Bronchial epithelial cell (primary cell): ENCODE data around the gene RAPGEF2. TPM values are rescaled to one million over a fixed set of nuclear protein-coding genes. Genes with fewer than 3 reads are reported as not detected.

Source experiments
- DNase-seq: peaks from one replicate; pipeline ENCODE4 v3.0.0-alpha.2; 2010; ENCODE audit warnings: low read depth
- FAIRE-seq: peaks from 2 replicates; lab custom pipeline; 2011; peaks lifted over from hg19 to GRCh38; lab: Jason Lieb, UNC
- H3K27me3 ChIP-seq: 2 replicates; pipeline ENCODE4 v1.5.1; 2011; ENCODE audit warnings: low read length; ENCODE audit not compliant: control insufficient read depth, insufficient read depth
- H3K36me3 ChIP-seq: 2 replicates; pipeline ENCODE4 v1.5.1; 2011; ENCODE audit warnings: low read length; ENCODE audit not compliant: control insufficient read depth, insufficient read depth
- H3K4me3 ChIP-seq: 2 replicates; pipeline ENCODE4 v1.5.1; 2011; ENCODE audit warnings: mild to moderate bottlenecking, low read depth, low read length, control low read depth
- total RNA-seq: library from RNA; depleted of rRNA; stranded (reverse); fragments of >200 nt; gene quantifications from 2 replicates; pipeline ENCODE4 v1.2.1, GENCODE V29; 2014
- TF ChIP-seq, protein P1 (sequence below): IDR thresholded peaks from 2 replicates; pipeline ENCODE4 v1.5.1; 2011; ENCODE audit warnings: mild to moderate bottlenecking, moderate library complexity, low read length, control low read depth, inconsistent platforms; ENCODE audit not compliant: insufficient read depth, severe bottlenecking

Gene RAPGEF2
- total RNA-seq, 1 donor from 2014 or later: 37.6 TPM

- no peaks in the 10 kb centered on the region for H3K36me3 ChIP-seq
- TF ChIP-seq, protein P1, sequence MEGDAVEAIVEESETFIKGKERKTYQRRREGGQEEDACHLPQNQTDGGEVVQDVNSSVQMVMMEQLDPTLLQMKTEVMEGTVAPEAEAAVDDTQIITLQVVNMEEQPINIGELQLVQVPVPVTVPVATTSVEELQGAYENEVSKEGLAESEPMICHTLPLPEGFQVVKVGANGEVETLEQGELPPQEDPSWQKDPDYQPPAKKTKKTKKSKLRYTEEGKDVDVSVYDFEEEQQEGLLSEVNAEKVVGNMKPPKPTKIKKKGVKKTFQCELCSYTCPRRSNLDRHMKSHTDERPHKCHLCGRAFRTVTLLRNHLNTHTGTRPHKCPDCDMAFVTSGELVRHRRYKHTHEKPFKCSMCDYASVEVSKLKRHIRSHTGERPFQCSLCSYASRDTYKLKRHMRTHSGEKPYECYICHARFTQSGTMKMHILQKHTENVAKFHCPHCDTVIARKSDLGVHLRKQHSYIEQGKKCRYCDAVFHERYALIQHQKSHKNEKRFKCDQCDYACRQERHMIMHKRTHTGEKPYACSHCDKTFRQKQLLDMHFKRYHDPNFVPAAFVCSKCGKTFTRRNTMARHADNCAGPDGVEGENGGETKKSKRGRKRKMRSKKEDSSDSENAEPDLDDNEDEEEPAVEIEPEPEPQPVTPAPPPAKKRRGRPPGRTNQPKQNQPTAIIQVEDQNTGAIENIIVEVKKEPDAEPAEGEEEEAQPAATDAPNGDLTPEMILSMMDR: no peak
- DNase-seq (no peak), FAIRE-seq (no peak)
- no peak overlapping the region for H3K4me3 ChIP-seq
- H3K27me3 ChIP-seq: no peaks in the 10 kb centered on the region
Observed at GRCh38 chr4:159273141-159273438, 170.2 kb downstream of the RAPGEF2 start.

DNA sequence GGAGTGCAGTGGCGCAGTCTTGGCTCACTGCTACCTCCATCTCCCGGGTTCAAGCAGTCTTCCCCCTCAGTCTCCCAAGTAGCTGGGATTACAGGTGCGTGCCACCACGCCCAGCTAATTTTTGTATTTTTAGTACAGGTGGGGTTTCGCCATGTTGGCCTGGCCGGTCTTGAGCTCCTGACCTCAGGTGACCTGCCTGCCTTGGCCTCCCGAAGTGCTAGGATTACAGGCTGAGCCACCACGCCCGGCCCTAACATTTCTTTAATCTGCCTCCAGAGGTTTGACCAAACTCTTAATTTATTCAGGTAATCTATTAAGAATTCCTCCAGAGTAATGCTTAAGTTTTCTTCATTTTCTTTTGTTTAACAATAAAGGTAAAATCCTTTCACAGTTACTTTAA is 171.0 kb downstream of the RAPGEF2 start:
- Histone ChIP-seq H3K4me3 (no peak overlapping the region), H3K27me3 (no peaks in the 10 kb centered on the region), H3K36me3 (no peaks in the 10 kb centered on the region)
- TF ChIP-seq, protein P1: no peak
- no peak for DNase-seq
- FAIRE-seq: no peak

- Histone ChIP-seq H3K36me3 (no peaks in the 10 kb centered on the region), H3K27me3 (no peaks in the 10 kb centered on the region), H3K4me3 (no peak overlapping the region)
- no peak for DNase-seq
- TF ChIP-seq, protein P1: no peak
- FAIRE-seq: no peak
Observed at GRCh38 chr4:159278399-159278798, 175.5 kb downstream of the RAPGEF2 start.

DNA sequence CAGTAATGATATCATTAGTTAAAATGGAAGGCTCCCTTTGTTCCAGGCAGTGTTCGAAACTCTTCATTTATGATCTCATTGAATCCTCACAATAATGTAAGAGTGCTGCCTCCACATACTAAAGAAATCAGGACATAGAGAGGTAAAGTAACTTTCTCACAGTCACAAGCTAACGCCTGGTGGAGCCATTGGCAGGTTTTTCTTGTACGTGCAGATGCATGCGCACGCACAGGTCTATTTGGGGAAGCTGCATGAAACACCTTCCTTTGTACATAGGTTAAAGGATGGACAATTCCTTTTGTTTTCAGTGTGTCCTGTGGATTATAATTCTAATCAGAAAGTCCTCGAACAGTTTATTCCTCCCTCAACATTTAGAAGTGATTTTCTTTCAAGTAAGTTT is 176.2 kb downstream of the RAPGEF2 start:
- FAIRE-seq (no peak), DNase-seq (no peak)
- Histone ChIP-seq H3K36me3 (no peaks in the 10 kb centered on the region), H3K4me3 (no peak overlapping the region), H3K27me3 (no peaks in the 10 kb centered on the region)
- TF ChIP-seq, protein P1: no peak

DNA sequence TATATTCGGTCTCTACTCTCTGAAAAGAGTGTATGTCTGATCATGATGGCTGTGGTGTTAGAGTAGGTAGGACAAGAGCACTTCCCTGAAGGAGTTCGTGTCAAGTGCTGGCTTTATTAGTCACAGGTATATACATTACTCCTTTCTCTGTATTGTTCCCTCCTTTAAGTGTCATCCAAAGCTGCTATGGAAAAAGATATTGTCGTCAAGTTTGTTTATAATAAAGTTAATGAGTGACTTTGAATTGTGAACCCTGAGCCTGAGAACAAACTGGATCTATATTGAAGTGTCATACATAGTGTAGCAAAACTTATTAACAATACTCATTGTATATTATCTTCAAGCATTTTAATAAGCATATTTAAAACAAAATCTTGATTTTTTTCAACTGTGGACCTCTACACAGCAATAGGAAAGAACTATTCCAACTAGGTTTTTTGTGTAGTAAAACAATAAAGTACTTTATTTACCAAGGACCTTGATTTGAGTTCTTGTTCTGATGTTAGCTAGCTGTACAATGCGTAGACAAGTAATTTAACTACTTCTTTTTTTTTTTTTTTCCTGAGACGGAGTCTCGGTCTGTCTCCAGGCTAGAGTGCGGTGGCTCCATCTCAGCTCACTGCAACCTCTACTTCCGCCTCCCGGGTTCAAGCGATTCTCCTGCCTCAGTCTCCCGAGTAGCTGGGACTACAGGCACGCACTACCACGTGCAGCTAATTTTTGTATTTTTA is 177.7 kb downstream of the RAPGEF2 start:
- H3K4me3 ChIP-seq: no peak overlapping the region
- H3K27me3 ChIP-seq: no peaks in the 10 kb centered on the region
- TF ChIP-seq, protein P1: no peak
- H3K36me3 ChIP-seq: no peaks in the 10 kb centered on the region
- FAIRE-seq (no peak), DNase-seq (no peak)

DNA sequence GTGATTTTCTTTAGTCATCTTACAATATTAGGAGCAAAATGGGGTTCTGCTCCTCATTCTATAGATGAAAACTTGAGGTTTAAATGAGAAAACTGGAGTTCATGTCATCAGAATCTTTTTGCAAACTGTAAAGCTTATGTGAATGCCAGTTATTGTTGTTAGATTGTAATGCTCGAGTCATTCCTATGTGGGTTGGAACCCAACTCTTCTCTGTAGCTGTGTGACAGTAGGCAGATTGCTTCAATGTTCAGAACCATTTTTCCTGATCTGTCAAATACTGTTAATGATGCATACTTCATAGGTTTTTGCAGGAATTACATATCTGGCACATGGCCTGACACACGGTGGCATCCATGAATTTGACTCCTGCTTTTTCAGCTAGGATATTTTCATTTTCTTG is 178.9 kb downstream of the RAPGEF2 start:
- no peaks in the 10 kb centered on the region for H3K27me3 ChIP-seq
- TF ChIP-seq, protein P1: no peak
- no peak for FAIRE-seq
- H3K36me3 ChIP-seq: no peaks in the 10 kb centered on the region
- H3K4me3 ChIP-seq: no peak overlapping the region
- no peak for DNase-seq
